MCF 10A (cell line): ENCODE results near the gene TSC2. TPM values are rescaled to one million over a fixed set of nuclear protein-coding genes. Genes with fewer than 3 reads are reported as not detected.

Experiments used
- BruUV-seq: library from RNA; stranded (reverse); fragments of 400-500 nt; replicated peaks from 2 replicates; lab custom pipeline; 2021; lab: Mats Ljungman, UMichigan
- CTCF ChIA-PET: fragments of 300-600 bp; sonication (Branson Sonifier 250); formaldehyde crosslinking; extraction: SDS; loops from one replicate; lab custom pipeline; 2021; ENCODE audit warnings: antibody characterized with exemption, inconsistent platforms; lab: Yijun Ruan, JAX
- POLR2A ChIA-PET: fragments of 300-600, 350-650 bp; sonication (Branson Sonifier 250); formaldehyde crosslinking; extraction: SDS; loops from one replicate; lab custom pipeline; 2020; ENCODE audit warnings: antibody characterized with exemption, inconsistent platforms; lab: Yijun Ruan, JAX
- DNase-seq: peaks from one replicate; pipeline ENCODE4 v3.0.0-alpha.2; 2018; ENCODE audit not compliant: unreplicated experiment
- H3K27ac Mint-ChIP-seq: one replicate; pipeline ENCODE4 v1.8.0; 2022; ENCODE audit warnings: mild to moderate bottlenecking, low read depth, mixed read lengths; ENCODE audit not compliant: unreplicated experiment
- H3K27me3 Mint-ChIP-seq: one replicate; pipeline ENCODE4 v1.8.0; 2022; ENCODE audit warnings: mixed read lengths; ENCODE audit not compliant: insufficient read depth, unreplicated experiment
- H3K36me3 Mint-ChIP-seq: one replicate; pipeline ENCODE4 v1.8.0; 2022; ENCODE audit warnings: mild to moderate bottlenecking, moderate library complexity, mixed read lengths; ENCODE audit not compliant: insufficient read depth, unreplicated experiment
- H3K4me1 Mint-ChIP-seq: one replicate; pipeline ENCODE4 v1.8.0; 2022; ENCODE audit warnings: mixed read lengths; ENCODE audit not compliant: insufficient read depth, unreplicated experiment
- H3K4me3 Mint-ChIP-seq: one replicate; pipeline ENCODE4 v1.8.0; 2022; ENCODE audit warnings: mild to moderate bottlenecking, moderate library complexity, mixed read lengths; ENCODE audit not compliant: unreplicated experiment
- H3K9me3 Mint-ChIP-seq: one replicate; pipeline ENCODE4 v1.8.0; 2022; ENCODE audit warnings: mixed read lengths; ENCODE audit not compliant: unreplicated experiment
- intact Hi-C: fragments of 100-400 bp; cut with micrococcal nuclease; formaldehyde crosslinking; loops from 2 replicates; pipeline ENCODE4 v1.14.1; 2022
- total RNA-seq: library from RNA; stranded (reverse); gene quantifications from 2 replicates; pipeline ENCODE4 v1.2.3, GENCODE V29; 2022
- TF ChIP-seq, protein P1 (sequence below): fragments of 200-600 bp; IDR thresholded peaks from one replicate; pipeline ENCODE4 v1.8.0; 2022; ENCODE audit warnings: antibody characterized with exemption, mild to moderate bottlenecking; ENCODE audit not compliant: unreplicated experiment

The TSC2 gene
- total RNA-seq, 1 experiment from 2014 or later, result 99.8 TPM

DNA sequence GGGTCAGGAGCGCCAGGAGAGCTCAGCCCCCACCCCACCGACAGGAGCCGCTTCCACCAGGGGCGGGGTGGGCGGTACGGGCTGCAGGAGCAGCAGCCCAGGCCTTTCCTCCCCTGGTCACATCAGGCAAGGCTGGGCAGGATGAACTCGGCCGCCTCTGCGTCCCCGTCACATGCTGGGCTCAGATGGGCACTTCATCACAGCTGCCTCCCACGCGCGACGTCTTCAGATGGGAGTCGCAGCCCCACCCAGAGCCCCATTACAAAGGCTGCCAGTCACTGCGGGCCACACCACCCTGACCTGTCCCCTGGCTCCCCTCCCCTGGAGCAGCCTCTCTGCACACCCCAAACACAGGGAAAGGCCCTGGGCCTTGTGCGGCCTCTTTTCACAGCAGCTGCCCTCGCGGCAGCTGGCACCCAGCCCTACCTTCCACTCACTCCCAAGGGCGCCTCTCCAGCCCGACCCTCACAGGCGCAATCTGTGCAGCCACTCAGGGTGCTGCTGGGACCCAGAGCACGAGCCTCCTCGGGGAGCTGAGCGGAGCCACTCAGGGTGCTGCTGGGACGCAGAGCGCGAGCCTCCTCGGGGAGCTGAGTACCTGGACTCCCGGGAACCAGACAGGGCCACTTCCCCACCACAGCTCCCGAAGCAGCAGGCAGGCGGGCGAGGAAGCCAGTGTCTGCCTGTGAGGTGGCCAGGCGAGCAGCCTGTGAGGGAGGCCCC lies 42.8 kb upstream of the TSC2 start:
- ChIA-PET POLR2A (interaction anchor here (0.6 to 2.5 kb wide), 6 partner anchors 10 to 508 kb away, joined by 3 to 18 read pairs (median 3); partner anchors contain the start of genes RPS2 and TBL3), CTCF (interaction anchor here (0.5 to 2.8 kb wide), 14 partner anchors 8 to 230 kb away, joined by 3 to 13 read pairs (median 4); partner anchors contain the start of genes NOXO1 and RAB26)
- Mint-ChIP-seq H3K36me3 (peaks cover 54% of the 10 kb centered on the region), H3K9me3 (no peaks in the 10 kb centered on the region), H3K27me3 (no peaks in the 10 kb centered on the region), H3K4me1 (peaks cover 17% of the 10 kb centered on the region), H3K27ac (peak overlapping the region; percentile 59), H3K4me3 (no peak overlapping the region)
- BruUV-seq, result no TSS peak
- no peak for DNase-seq
- intact Hi-C loops, result no loop called here
- TF ChIP-seq, protein P1, sequence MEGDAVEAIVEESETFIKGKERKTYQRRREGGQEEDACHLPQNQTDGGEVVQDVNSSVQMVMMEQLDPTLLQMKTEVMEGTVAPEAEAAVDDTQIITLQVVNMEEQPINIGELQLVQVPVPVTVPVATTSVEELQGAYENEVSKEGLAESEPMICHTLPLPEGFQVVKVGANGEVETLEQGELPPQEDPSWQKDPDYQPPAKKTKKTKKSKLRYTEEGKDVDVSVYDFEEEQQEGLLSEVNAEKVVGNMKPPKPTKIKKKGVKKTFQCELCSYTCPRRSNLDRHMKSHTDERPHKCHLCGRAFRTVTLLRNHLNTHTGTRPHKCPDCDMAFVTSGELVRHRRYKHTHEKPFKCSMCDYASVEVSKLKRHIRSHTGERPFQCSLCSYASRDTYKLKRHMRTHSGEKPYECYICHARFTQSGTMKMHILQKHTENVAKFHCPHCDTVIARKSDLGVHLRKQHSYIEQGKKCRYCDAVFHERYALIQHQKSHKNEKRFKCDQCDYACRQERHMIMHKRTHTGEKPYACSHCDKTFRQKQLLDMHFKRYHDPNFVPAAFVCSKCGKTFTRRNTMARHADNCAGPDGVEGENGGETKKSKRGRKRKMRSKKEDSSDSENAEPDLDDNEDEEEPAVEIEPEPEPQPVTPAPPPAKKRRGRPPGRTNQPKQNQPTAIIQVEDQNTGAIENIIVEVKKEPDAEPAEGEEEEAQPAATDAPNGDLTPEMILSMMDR, result no peak

DNA sequence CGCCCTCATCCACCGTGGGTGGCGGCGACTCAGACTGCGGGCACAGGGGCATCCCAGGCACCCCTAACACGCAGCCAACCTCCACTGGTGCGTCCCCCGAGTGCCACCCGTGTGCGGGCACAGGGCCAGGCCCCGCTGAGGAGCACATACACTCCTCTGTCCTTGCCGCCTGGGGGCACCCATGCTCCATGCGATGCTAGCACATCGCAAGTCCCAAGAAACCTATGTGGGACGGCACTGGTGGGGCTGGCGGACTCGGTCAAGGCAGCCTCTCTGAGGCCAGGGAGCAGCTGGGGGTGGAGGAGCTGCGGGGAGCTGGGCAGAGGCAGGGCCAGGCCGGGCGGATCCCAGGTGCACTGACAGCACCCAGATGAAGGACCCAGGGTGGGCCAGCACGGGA lies 42.1 kb upstream of the TSC2 start:
- ChIA-PET CTCF (interaction anchor here (0.5 to 2.8 kb wide), 3 partner anchors 135 to 231 kb away, joined by 3 to 13 read pairs (median 4); no protein-coding TSS in a partner anchor), POLR2A (interaction anchor here (1.0 to 4.2 kb wide), 4 partner anchors 9 to 41 kb away, joined by 3 to 41 read pairs (median 10); partner anchors contain the start of genes RPS2 and TBL3)
- peak overlapping the region; percentile 79 for H3K4me3 Mint-ChIP-seq
- H3K27me3 Mint-ChIP-seq, result no peaks in the 10 kb centered on the region
- BruUV-seq, result no TSS peak
- intact Hi-C loops, result no loop called here
- H3K9me3 Mint-ChIP-seq, result no peaks in the 10 kb centered on the region
- H3K4me1 Mint-ChIP-seq, result peaks cover 17% of the 10 kb centered on the region
- TF ChIP-seq, protein P1, result no peak
- no peak overlapping the region for H3K27ac Mint-ChIP-seq
- peaks cover 48% of the 10 kb centered on the region for H3K36me3 Mint-ChIP-seq
- DNase-seq, result no peak

GRCh38 chr16:2006317-2006716 lies 41.5 kb upstream of the TSC2 start:
- no peak for DNase-seq
- no peaks in the 10 kb centered on the region for H3K27me3 Mint-ChIP-seq
- peaks cover 41% of the 10 kb centered on the region for H3K36me3 Mint-ChIP-seq
- CTCF ChIA-PET, result no interaction called here
- peaks cover 17% of the 10 kb centered on the region for H3K4me1 Mint-ChIP-seq
- peak overlapping the region; percentile 79 for H3K4me3 Mint-ChIP-seq
- H3K27ac Mint-ChIP-seq, result peak overlapping the region; percentile 85
- H3K9me3 Mint-ChIP-seq, result no peaks in the 10 kb centered on the region
- TF ChIP-seq, protein P1, result no peak
- no TSS peak for BruUV-seq
- POLR2A ChIA-PET, result interaction anchor here (1.4 to 4.2 kb wide), 2 partner anchors 11 to 34 kb away, joined by 3 to 41 read pairs; partner anchors contain the start of gene TBL3
- intact Hi-C loops, result no loop called here
